ENCODE results near the gene ILRUN.

ILRUN gene

GRCh38 chr6:34743625-34744293, 47.2 kb upstream of the ILRUN start:
- Histone ChIP-seq H3K36me3 (ENCODE audit: control insufficient read depth, low read length) (no peaks in the 10 kb centered on the region), H3K79me2 (ENCODE audit: control insufficient read depth, low read length) (no peaks in the 10 kb centered on the region), H3F3A (ENCODE audit: control insufficient read depth, insufficient read depth) (no peaks in the 10 kb centered on the region), H3K4me2 (ENCODE audit: low read length) (no peak overlapping the region), H3K4me1 (ENCODE audit: control insufficient read depth, low read length) (no peaks in the 10 kb centered on the region), H3K27ac (ENCODE audit: low read depth, low read length) (no peak overlapping the region), H3K9me2 (replicated peaks; ENCODE audit: control insufficient read depth, low read length) (no peaks in the 10 kb centered on the region), H4K20me1 (ENCODE audit: control insufficient read depth, insufficient read depth, low read depth, low read length) (no peaks in the 10 kb centered on the region), H3K4me3 (ENCODE audit: low read length) (no peak overlapping the region), H3K27me3 (ENCODE audit: control insufficient read depth, low read length) (0 out of 2 replicates have a peak, but pooled peaks cover 2% of the 10 kb centered on the region), H3K9me3 (ENCODE audit: control insufficient read depth, insufficient read depth, low read length) (no peaks in the 10 kb centered on the region)
- TF ChIP-seq CTCF (IDR thresholded peaks at IDR 0.05; ENCODE audit: low read depth, low read length, poor library complexity, severe bottlenecking) = no peak
- no peak for TF ChIP-seq EZH2phosphoT487 (IDR thresholded peaks at IDR 0.05; ENCODE audit: borderline replicate concordance, low read length)

DNA sequence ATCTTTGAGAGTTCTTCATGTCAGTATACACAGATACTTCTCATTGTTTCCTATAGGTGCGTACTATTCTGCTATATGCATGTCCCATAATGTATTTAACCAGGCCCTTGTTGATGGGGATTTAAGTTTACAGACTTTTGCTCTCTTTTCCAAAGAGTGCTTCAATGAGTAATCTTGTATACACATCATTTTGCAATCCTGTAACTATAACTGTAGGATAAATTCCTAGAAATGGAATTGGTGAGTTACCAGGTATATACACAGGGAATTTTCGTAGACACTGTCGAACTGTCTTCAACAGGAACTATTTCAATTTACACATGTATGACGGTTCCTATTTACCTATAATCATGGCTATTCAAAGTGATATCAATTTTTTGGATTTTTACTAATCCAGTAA, 45.5 kb upstream of the ILRUN start:
- Histone ChIP-seq H3K27me3 (ENCODE audit: control insufficient read depth, low read length) (0 out of 2 replicates have a peak, but pooled peaks cover 2% of the 10 kb centered on the region), H3K27ac (ENCODE audit: low read depth, low read length) (no peak overlapping the region), H3K4me1 (ENCODE audit: control insufficient read depth, low read length) (no peaks in the 10 kb centered on the region), H3K36me3 (ENCODE audit: control insufficient read depth, low read length) (no peaks in the 10 kb centered on the region), H3K79me2 (ENCODE audit: control insufficient read depth, low read length) (no peaks in the 10 kb centered on the region), H3F3A (ENCODE audit: control insufficient read depth, insufficient read depth) (no peaks in the 10 kb centered on the region), H3K9me3 (ENCODE audit: control insufficient read depth, insufficient read depth, low read length) (no peaks in the 10 kb centered on the region), H4K20me1 (ENCODE audit: control insufficient read depth, insufficient read depth, low read depth, low read length) (no peaks in the 10 kb centered on the region), H3K9me2 (replicated peaks; ENCODE audit: control insufficient read depth, low read length) (no peaks in the 10 kb centered on the region), H3K4me3 (ENCODE audit: low read length) (no peak overlapping the region), H3K4me2 (ENCODE audit: low read length) (no peak overlapping the region)
- TF ChIP-seq EZH2phosphoT487 (IDR thresholded peaks at IDR 0.05; ENCODE audit: borderline replicate concordance, low read length) (no peak), CTCF (IDR thresholded peaks at IDR 0.05; ENCODE audit: low read depth, low read length, poor library complexity, severe bottlenecking) (no peak)

DNA sequence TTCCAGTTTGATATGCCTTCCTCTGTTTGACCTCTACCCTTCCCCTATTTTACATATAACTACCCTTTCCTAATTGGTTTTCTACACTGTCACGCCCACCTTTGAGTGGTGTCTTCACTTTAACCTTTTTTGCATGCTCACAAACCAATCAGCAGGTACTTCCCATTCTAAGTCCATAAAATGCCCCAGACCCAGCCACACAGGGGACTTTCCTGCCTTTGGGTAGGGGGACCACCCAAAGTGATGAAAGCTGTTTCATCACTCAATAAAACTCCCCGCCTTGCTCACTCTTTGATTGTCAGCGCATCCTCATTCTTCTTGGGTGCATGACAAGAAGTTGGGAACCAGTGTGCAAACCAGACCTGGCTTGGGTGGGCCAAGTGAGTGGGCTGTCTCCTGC, 40.3 kb upstream of the ILRUN start:
- Histone ChIP-seq H3K4me1 (ENCODE audit: control insufficient read depth, low read length) (peaks cover 5% of the 10 kb centered on the region), H3K9me2 (replicated peaks; ENCODE audit: control insufficient read depth, low read length) (no peaks in the 10 kb centered on the region), H3K4me3 (ENCODE audit: low read length) (no peak overlapping the region), H3K27ac (ENCODE audit: low read depth, low read length) (no peak overlapping the region), H3K27me3 (ENCODE audit: control insufficient read depth, low read length) (0 out of 2 replicates have a peak, but pooled peaks cover 2% of the 10 kb centered on the region), H3K9me3 (ENCODE audit: control insufficient read depth, insufficient read depth, low read length) (no peaks in the 10 kb centered on the region), H3F3A (ENCODE audit: control insufficient read depth, insufficient read depth) (no peaks in the 10 kb centered on the region), H3K79me2 (ENCODE audit: control insufficient read depth, low read length) (no peaks in the 10 kb centered on the region), H3K4me2 (ENCODE audit: low read length) (no peak overlapping the region), H3K36me3 (ENCODE audit: control insufficient read depth, low read length) (no peaks in the 10 kb centered on the region), H4K20me1 (ENCODE audit: control insufficient read depth, insufficient read depth, low read depth, low read length) (no peaks in the 10 kb centered on the region)
- TF ChIP-seq EZH2phosphoT487 (IDR thresholded peaks at IDR 0.05; ENCODE audit: borderline replicate concordance, low read length) (no peak), CTCF (IDR thresholded peaks at IDR 0.05; ENCODE audit: low read depth, low read length, poor library complexity, severe bottlenecking) (no peak)
